ENCODE measurements around the gene STING1.
A peak's percentile ranks its signal among the peaks of the same experiment; 100 is the strongest.
"Not testable (repeated sequence)": the region's sequence is repeated elsewhere in the genome, so short reads cannot be mapped to it uniquely, and the experiment has no call there.

STING1 gene

GRCh38 chr5:139492700-139493192 is 10.2 kb upstream of the STING1 start:
- no peak for DNase-seq (ENCODE audit: low spot score)
- TF ChIP-seq CTCF (IDR thresholded peaks at IDR 0.05; ENCODE audit: extremely low read depth, insufficient read depth, missing control alignments) = no peak
- in situ Hi-C loops (cut with MboI; ENCODE audit: low pct_unique_long_range_greater_than_20kb, low sequenced_read_pairs, unreplicated experiment) = no loop called here

- in situ Hi-C loops (cut with MboI; ENCODE audit: low pct_unique_long_range_greater_than_20kb, low sequenced_read_pairs, unreplicated experiment) = no loop called here
- DNase-seq (ENCODE audit: low spot score) = no peak
- no peak for TF ChIP-seq CTCF (IDR thresholded peaks at IDR 0.05; ENCODE audit: extremely low read depth, insufficient read depth, missing control alignments)
Observed at GRCh38 chr5:139488260-139488659, 5.7 kb upstream of the STING1 start.

- in situ Hi-C loops (cut with MboI; ENCODE audit: low pct_unique_long_range_greater_than_20kb, low sequenced_read_pairs, unreplicated experiment) = no loop called here
- DNase-seq (ENCODE audit: low spot score) = no peak
- no peak for TF ChIP-seq CTCF (IDR thresholded peaks at IDR 0.05; ENCODE audit: extremely low read depth, insufficient read depth, missing control alignments)
Observed at GRCh38 chr5:139486201-139486600, 3.6 kb upstream of the STING1 start.

GRCh38 chr5:139482890-139483208 is 291 bp upstream of the STING1 start:
- in situ Hi-C loops (cut with MboI; ENCODE audit: low pct_unique_long_range_greater_than_20kb, low sequenced_read_pairs, unreplicated experiment); DNase-seq (ENCODE audit: low spot score): not testable (repeated sequence)

- TF ChIP-seq CTCF (IDR thresholded peaks at IDR 0.05; ENCODE audit: extremely low read depth, insufficient read depth, missing control alignments) = peak; percentile 23
- no peak for DNase-seq (ENCODE audit: low spot score)
- in situ Hi-C loops (cut with MboI; ENCODE audit: low pct_unique_long_range_greater_than_20kb, low sequenced_read_pairs, unreplicated experiment) = no loop called here
Observed at GRCh38 chr5:139481580-139482049, 943 bp downstream of the STING1 start.

GRCh38 chr5:139481122-139481533 is 1.4 kb downstream of the STING1 start:
- no peak for TF ChIP-seq CTCF (IDR thresholded peaks at IDR 0.05; ENCODE audit: extremely low read depth, insufficient read depth, missing control alignments)
- in situ Hi-C loops (cut with MboI; ENCODE audit: low pct_unique_long_range_greater_than_20kb, low sequenced_read_pairs, unreplicated experiment) = no loop called here

GRCh38 chr5:139479729-139480128 is 2.8 kb downstream of the STING1 start:
- in situ Hi-C loops (cut with MboI; ENCODE audit: low pct_unique_long_range_greater_than_20kb, low sequenced_read_pairs, unreplicated experiment); DNase-seq (ENCODE audit: low spot score): not testable (repeated sequence)

More at GRCh38 chr5:139481122-139481533, 1.4 kb downstream of the STING1 start:
- no peak for DNase-seq (ENCODE audit: low spot score)

- DNase-seq (ENCODE audit: low spot score); in situ Hi-C loops (cut with MboI; ENCODE audit: low pct_unique_long_range_greater_than_20kb, low sequenced_read_pairs, unreplicated experiment): not testable (repeated sequence)
Observed at GRCh38 chr5:139478657-139479423, 3.7 kb downstream of the STING1 start.
